Measurements from ENCODE around the gene MT1X. TPM values are rescaled to one million over a fixed set of nuclear protein-coding genes. Genes with fewer than 3 reads are reported as not detected.

MT1X gene
- 103 and 1,248 TPM in 2 replicates for total RNA-seq

DNA sequence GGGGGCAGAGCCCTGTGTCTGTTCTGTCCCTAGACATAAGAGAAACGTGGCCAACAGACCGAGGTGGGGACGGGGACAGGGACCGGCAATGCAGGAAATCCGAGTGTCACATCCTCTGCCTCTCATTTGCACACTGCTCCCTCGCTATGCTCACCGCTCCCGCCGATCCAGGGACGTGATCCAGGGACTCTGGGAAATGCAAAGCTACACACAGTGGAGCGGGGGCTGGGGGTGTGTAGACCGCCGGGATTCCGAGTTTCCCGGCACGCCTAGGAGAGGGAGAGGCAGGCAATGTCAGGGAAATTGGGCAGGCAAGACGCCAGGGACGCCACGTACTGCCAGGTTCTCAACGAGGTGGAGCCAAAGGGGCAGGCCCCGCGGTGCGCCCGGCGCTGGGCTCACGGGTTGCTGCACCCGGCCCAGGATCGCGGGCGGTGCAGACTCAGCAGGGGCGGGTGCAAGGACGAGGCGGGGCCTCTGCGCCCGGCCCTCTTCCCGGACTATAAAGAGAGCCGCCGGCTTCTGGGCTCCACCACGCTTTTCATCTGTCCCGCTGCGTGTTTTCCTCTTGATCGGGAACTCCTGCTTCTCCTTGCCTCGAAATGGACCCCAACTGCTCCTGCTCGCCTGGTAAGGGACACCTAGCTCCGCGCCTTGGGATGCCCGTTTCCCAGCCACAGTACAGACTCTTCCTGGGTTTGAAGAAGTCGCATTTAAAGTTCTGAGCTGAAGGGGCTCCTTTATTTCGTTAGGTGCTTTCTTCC lies at the start of gene MT1X:
Gene MT1X (plus strand): TSS at position 532 of the 764 bp plus-strand sequence. CDS start 71 bp downstream, at position 603.

DNA sequence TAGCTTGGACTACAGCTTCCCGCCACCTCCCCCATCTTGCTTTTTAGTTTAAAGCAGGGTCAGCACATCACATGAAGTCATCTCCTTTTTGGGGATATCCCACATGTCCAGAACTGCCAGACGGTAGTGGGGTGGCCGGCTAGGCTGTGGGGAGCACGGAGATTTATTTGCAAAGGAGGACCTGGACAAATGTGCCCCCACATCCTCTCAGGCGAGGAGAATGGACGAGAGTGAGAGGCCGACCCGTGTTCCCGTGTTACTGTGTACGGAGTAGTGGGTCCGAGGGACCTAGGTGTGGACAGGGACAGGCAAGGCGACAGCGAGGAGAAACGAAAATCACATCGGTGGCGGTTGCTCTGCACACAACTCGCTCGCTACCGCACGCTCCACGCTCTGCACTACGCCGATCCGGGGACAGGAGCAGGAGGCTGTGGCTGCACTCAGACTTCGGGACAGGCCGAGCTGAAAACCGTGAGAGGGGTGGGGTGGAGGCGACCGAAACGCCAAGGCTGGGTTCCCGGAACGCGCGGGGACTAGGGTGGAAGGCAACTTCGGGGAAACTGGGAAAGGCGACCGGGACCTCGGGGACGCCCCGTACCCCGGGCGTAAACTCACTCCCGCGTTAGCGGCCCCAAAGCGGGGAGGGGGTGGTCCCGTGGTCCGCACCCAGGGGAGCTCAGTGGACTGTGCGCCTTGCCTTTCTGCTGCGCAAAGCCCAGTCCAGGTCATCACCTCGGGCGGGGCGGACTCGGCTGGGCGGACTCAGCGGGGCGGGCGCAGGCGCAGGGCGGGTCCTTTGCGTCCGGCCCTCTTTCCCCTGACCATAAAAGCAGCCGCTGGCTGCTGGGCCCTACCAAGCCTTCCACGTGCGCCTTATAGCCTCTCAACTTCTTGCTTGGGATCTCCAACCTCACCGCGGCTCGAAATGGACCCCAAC lies 44.2 kb upstream of the MT1X start, which contains the start of gene MT1A:
Gene MT1A (plus strand): TSS at position 853 of the 937 bp plus-strand sequence. CDS start 73 bp downstream, at position 926.

DNA sequence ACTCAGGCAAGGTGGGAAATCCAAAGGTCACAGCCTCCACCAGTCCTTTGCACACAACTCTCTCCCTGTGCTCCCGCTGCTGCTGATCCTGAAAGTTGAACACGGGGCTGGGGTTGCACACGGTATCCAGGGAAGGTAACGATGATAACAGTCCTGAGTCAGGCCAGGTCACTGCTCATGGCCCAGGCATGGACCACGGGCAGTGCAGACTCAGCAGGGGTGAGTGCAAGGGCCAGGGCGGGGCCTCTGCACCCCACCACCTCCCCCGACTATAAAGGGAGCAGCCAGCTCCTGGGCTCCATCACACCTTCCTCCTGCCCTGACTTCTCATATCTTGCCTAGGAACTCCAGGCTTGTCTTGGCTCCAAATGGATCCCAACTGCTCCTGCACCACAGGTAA lies 30.7 kb upstream of the MT1X start, which contains the start of gene MT1B:
Gene MT1B (plus strand): TSS at position 301 of the 400 bp plus-strand sequence. CDS start 68 bp downstream, at position 369.

DNA sequence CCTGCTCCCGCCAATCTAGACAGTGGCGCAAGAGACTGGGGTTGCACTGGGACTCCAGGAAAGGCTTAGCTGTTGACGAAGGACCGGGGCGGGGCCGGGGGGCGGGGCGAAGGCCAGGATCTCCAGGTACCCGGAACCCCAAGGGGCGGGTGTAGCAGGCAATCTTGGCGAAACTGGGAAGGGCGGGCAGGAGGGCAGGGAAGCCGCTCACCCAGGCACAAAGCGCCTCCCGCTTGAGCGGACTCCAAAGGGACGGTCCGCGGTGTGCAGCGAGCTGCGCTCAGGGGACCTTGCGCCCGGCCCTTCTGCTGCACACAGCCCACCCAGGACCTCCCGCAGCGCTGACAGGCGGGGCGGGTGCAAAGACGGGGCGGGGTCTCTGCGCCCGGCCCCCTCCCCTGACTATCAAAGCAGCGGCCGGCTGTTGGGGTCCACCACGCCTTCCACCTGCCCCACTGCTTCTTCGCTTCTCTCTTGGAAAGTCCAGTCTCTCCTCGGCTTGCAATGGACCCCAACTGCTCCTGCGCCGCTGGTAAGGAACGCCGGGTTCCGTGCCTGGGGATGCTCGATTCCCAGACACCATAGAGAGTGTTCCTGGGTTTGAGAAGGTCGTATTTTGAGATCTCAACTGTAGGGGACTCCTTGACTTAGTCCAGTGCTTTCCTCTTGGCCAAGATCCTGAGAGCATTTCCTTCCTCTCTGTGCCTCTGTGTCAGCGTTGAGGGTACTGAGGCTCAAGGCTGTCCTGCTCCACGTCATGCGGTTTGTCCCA lies 24.5 kb upstream of the MT1X start, which contains the start of gene MT1F:
Gene MT1F (plus strand): TSS at position 405 of the 772 bp plus-strand sequence. CDS start 100 bp downstream, at position 505.

DNA sequence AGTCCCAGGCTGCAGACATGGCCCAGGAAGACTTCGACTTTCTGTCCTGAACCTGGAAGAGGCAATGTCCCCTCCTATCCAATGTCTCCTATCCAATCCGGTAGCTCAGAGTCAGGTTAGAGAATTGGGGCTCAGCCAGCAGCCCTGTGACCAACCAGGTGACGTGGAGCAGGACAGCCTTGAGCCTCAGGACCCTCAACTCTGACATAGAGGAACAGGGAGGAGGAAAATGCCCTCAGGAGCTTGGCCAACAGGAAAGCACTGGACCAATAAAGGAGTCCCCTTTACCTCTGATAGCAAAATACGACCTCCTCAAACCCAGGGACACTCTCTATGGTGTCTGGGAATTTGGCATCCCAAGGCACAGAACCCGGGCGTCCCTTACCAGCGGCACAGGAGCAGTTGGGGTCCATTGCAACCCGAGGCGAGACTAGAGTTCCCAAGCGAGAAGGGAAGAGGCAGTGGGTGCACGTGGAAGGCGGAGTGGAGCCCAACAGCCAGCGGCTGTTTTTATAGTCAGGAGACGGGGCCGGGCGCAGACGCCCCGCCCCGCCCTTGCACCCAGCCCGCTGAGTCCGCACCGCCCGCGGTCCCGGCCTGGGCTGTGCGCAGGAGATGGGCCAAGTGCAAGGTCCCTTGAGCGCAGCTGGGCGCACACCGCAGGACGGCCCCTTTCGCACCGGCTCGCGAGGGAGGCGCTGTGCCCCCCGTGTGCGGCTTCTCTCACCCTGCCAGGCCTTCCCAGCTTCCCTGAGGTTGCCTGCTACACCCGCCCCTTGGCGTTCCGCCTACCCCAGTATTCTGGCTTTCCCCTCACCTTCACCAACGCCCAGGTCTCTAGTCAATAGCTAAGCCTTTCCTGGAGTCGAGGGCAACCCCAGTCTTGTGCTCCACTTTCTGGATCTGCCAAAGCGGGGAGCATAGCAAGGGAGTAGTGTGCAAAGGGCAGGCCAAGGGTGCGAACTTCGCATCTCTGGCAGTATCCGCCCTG lies 14.4 kb upstream of the MT1X start, which contains the start of gene MT1G:
Gene MT1G (minus strand): TSS at position 485 of the 991 bp plus-strand sequence. CDS start 72 bp downstream, at position 413.

DNA sequence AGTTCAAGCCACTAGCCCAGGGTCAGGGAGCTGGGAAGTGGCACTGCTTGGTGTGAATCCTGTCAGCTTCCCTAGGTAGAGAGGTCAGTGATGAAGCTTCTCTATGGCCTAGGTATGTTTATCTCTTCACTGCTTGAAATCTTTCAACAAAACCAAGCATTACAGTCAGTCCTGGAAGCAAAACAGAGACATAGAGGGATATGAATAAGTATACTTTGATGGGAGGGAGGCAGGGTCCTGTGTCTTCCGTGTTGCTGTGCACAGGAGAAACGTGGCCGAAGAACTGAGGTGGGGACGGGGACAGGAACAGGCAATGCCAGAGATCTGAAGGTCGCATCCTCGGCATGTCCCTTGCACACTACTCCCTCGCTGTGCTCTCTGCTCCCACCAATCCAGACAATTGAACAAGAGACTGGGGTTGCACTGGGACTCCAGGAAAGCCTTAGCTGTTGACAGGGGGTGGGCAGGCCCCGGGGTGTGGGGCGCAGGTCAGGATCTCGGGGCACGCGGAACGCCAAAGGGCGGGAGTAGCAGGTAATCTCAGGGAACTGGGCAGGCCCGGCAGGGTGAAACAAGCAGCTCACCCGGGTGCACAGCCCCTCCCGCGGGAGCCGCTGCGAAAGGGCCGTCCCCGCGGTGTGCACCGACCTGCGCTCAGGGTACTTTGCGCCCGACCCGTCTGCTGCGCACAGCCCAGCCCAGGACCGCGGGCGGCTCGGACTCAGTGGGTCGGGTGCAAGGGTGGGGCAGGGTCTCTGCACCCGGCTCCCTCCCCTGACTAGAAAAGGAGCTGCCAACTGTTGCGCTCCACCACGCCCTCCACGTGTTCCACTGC lies 13.0 kb upstream of the MT1X start, which contains the start of gene MT1H:
Gene MT1H (plus strand): TSS at position 810 of the 835 bp plus-strand sequence. CDS start 71 bp downstream, outside the sequence.

DNA sequence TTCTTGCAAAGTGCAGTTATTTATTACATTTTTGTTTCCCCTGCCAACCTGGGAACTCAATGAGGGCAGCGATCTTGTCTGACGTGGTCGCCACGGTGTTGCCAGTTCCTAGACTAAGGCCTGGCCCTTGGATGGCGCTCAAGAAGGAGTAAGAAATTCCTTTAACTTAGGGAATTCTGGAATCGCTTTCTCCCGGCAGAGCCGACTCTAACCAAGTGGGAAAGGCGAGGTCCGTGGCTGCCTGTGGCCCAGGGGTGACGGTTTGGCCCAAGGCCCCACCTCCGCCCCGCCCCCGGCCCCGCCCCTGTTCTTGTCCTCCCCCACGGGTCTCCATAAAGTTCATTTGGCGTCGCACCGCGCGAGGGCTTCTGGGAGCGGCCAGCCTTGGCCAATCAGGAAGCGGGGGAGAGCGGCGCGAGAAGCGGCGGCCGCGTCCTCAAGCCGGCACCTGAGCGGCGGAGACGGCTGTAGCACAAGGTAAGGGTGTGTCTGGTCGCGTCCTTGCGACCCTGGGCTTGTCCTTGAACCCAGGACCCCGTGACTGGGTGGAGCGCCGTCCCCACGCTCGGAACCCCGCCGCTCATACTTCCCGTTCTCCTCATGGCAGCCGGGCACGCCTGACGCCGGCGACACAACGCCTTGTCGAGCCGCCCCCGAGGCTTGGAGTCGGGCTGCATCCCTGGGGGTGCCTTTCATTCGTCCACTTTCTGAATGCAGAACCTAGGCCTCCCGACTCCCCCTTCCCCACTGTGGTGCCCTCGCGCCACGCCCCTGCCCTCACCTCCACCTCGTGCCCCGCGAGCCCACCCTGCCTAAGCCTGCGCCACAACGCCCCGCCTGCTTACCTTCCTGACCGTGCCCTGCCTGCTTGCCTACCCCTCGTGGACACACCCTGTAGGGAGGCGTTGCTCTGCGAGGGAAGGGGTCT lies 47.7 kb downstream of the MT1X start, which contains the start of gene NUP93:
Gene NUP93 (plus strand): TSS at position 395 of the 928 bp plus-strand sequence. CDS start 18,119 bp downstream, outside the sequence.

Other genes with a start within 250 kb of the MT1X start
- 39.6 and 59.7 TPM in 2 replicates for gene NUDT21, start 231.1 kb upstream of the MT1X start, total RNA-seq
- 63.6 and 156 TPM in 2 replicates for gene OGFOD1, start 230.9 kb upstream of the MT1X start, total RNA-seq
- 57.6 and 62.5 TPM in 2 replicates for gene BBS2, start 162.4 kb upstream of the MT1X start, total RNA-seq
- not detected in 2 replicates for gene MT4, start 117.4 kb upstream of the MT1X start, total RNA-seq
- gene MT3, start 92.9 kb upstream of the MT1X start, total RNA-seq = not detected in 2 replicates
- gene MT2A, start 73.9 kb upstream of the MT1X start, total RNA-seq = 15.4 and 173 TPM in 2 replicates
- gene MT1E, start 56.7 kb upstream of the MT1X start, total RNA-seq = 74.2 and 274 TPM in 2 replicates
- 0.34 and 0.57 TPM in 2 replicates for gene MT1M, start 49.8 kb upstream of the MT1X start, total RNA-seq
- gene MT1A, start 43.8 kb upstream of the MT1X start, total RNA-seq = not detected in 2 replicates
- not detected in 2 replicates for gene MT1B, start 30.6 kb upstream of the MT1X start, total RNA-seq
- 1.4 and 4.3 TPM in 2 replicates for gene MT1F, start 24.5 kb upstream of the MT1X start, total RNA-seq
- gene MT1G, start 14.4 kb upstream of the MT1X start, total RNA-seq = 0.68 and 3.3 TPM in 2 replicates
- gene MT1H, start 12.7 kb upstream of the MT1X start, total RNA-seq = not detected in 2 replicates
- gene NUP93, start 47.7 kb downstream of the MT1X start, total RNA-seq = 55.5 and 57.1 TPM in 2 replicates
- not detected in 2 replicates for gene SLC12A3, start 182.7 kb downstream of the MT1X start, total RNA-seq
- gene HERPUD1, start 249.7 kb downstream of the MT1X start, total RNA-seq = 162 and 185 TPM in 2 replicates

Measured in nasal cavity respiratory epithelium epithelial cell of viscerocranial mucosa (primary cell).